Activated CD8-positive, alpha-beta memory T cell treated with anti-CD3 and anti-CD28 coated beads for 4 hours (primary cell): Measurements from ENCODE around the gene RSRC1.
"Not testable (repeated sequence)": the region's sequence is repeated elsewhere in the genome, so short reads cannot be mapped to it uniquely, and the experiment has no call there.

Experiments
- DNase-seq, 2 donors: peaks; one replicate each; pipeline ENCODE4 v3.0.0-alpha.2; 2020; ENCODE audit warnings: low read depth in 2 of 2

RSRC1 gene

DNA sequence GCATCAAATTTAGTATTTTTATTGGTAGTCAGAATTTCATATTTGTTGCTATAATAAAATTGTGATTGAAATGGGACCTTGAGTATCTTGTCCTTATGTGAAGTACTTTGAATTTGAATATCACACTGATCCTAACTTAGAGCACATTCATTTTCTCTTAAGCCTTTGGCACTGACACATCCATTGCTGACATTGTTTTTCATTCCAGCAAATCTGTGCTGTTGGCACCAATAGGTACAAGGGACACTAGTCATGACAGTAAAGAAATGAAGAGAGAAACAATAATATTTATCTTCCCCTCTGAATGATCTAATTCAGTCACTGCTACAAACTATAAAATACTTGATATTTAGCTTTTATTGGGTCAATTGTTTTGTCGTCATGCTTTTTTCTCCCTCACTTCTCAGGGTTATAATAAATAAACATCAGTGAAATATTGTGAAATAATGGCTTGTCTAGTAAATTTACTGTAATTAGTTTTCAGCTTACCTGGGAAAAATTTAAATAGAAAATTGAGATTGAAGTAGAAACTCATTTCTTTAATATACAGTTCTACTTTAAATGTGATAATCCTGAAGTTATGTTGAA lies 294.3 kb downstream of the RSRC1 start:
- no peak for DNase-seq

DNA sequence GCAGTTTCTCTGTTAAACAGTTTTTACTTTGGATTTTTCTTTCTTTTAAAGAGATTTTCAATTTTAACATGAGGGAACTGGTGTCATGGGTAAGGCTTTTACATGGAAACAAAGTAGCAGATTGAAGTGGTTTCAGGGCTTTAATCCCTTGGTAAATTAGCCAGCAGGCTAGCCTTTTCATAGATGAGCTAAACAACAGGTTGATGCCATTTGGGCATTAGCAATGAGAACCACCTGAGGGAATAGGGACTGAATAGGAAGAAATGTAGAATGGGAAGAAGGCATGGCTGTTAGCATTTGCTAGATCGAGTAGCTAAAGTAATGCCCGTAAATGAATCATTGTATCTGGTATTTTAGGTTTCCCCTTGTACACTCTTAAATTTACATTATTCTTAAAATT lies 295.6 kb downstream of the RSRC1 start:
- no peak for DNase-seq

DNA sequence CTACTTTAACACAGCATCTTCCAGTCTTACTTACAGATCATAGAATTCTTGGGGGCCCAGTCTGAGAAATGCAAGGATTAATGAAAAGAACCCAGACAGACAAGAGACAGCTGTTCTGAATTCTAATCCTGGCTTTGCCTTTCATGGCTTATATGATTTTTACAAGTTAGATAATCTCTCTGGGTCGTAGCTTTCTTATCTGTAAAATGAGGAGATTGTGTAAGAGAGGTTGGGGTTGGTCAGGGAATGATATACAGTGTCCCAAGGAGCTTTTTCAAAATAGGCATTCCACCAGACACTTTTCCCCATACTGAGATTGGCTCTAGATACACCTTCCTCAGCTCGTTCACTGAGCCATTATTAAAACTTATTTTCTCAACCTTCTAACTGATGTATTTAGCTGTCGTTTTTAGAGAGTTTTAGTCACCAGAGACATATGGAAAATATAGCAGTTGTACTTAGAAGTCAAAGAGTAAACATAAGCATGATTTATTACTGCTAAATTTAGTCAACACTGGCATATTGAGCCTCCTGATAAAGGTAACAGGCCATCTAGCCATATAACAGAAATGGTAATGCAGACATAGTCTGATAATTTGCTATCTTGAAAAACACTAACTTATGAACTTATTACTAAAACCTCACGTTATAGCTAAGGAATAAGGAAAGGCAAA lies 298.1 kb downstream of the RSRC1 start:
- no peak for DNase-seq

DNA sequence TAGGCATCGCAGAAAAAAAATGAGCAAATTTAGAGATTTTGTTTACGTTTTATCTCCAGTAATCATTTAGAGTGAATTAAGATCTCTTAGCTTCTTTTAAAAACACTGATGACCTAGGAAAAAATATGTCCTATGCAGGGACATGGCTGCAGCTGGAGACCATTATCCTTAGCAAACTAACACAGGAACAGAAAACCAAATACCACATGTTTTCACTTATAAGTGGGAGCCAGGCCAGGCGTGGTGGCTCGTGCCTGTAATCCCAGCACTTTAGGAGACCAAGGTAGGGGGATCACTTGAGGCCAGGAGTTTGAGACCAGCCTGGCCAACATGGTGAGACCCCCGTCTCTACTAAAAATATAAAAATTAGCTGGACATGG lies 298.6 kb downstream of the RSRC1 start:
- DNase-seq: not testable (repeated sequence)

DNA sequence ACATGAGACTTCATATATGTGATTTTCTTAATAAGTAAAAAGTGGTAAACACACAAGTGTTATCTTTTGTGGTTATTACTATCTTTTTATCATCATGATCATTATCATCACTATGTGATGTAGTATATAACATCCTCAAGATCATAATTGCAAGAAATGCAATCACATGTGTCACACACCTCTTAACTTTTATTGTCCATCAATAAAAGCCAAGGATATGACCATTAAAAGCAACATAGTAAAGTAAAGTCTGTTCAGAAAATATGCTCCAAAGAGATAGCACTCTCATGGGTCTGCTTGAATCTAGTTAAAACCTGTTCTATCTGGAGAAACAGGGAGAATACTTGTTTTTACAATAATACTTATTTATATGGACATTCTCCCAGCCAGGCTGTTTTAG lies 308.1 kb downstream of the RSRC1 start:
- DNase-seq: no peak

DNA sequence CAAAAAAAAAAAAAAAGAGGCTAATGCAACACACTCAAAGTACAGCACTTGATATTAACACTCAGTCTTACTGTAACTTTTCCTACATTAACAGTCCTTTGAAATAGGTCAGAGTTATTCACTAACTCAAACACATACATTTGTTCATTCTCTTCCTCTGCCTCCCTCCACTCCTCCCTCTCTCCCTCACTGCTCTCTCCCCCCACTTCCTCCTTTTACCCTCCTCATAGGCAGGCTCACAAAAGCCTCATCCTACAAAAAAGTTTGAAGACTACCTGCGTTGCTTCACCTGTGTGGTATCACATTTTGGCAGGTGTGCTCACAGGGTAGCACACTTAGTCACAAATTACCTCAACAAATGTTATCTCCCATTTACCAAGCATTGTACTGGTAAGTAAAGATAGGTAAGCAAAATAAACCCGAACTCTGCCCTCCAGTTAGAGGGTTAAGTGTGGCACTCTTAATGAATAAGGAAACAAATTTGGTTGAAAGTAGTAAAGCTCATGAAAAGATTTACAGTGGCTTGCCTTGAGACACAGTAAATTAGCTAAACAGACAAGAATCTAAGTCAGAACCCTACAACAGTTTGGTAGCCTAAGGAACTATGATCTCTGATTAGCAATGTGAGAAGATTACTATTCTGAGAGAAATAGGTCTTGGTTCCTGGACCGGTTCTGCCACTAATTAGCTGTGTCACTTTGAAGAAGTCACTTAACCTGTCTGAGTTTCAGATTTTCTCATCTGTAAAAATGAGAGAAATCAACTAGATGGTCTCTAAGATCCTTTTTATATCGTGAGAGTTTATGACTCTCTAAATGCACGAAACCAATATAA lies 310.1 kb downstream of the RSRC1 start:
- DNase-seq: no peak

DNA sequence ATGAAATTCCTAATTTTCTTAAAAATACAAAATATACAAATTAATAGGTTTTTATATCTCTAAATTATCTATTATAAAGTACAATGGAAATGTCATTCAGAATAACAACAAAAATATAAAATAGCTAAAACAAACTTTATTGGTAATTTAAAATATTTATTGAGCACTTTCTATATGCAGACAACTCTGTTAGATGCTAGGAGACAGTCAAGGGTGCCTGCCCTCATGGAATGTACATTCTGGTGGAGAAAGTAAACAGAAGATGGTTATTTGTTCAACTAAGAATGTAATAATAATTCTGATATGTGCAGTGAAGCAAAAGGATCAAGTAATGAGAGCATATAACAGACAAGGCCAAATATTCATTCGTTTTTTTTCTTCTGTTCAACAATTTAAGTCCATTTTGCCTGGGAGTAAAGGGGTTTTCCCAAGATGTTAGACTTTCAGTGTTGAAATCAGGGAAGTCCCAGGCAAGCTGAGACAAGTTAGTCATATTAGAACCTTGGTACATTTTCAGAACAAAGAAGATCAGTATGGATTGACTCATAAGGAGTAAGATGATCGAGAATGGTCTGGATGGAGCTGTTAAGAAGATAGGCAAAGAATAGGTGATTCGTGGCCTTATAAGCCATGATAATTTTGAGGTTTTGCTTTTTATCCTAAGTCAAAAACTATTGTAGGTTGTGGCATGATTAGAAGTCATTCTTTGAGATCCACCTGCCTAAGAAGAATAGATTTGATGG lies 310.9 kb downstream of the RSRC1 start:
- DNase-seq: no peak

DNA sequence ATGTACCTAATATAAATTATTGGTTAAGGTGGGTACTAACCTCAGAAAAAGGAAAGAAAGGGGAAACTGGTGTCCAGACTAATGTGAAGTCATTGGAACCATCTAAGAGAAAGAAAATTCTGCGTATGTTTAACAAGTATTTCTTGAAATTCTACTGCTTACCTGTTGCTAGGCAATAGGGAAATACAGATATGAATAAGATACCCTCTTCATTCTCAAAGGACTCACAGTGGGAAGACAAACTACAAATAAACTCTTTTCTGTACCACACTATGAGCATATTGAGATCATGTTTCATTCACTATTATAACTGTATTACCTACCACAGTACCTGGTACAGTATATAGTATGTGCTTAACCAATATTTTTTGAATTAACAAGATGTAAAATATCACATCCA lies 320.6 kb downstream of the RSRC1 start:
- DNase-seq: no peak

DNA sequence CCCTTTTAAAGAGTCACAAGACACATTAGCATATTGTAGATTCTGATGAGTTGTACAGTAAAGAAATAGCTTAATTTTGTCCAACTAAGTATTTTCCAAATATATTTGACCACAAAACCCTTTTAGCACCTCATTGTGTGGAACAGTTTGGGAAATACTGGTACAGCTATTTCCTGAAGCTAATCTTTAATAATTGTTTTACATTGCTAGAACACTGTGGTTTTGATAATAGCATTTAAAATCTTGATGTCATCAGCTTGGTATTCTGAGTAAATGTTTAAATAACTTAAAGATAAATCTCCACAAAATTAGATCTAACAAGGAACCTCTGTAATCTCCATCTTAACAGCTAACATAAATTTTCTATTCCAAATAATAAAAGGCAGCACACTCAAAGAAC lies 321.1 kb downstream of the RSRC1 start:
- DNase-seq: no peak

DNA sequence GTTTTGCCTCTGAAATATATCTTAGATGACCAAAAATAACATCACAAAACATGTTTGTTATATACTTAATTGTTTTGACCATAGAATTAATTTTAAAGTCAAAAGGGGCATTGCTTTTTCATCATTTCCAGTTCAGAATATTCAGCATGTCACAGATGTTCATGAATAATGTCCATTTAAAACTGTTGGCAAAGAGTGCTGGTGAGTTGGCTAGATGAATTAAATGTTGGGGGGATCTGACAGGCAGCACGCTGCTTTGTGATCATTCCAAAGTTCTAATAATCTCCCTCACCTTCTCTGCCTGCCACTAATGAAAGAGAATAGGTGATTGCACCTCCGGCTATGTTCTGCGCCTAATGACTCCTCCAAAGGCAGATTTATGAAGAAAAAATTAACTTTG lies 321.9 kb downstream of the RSRC1 start:
- no peak for DNase-seq

DNA sequence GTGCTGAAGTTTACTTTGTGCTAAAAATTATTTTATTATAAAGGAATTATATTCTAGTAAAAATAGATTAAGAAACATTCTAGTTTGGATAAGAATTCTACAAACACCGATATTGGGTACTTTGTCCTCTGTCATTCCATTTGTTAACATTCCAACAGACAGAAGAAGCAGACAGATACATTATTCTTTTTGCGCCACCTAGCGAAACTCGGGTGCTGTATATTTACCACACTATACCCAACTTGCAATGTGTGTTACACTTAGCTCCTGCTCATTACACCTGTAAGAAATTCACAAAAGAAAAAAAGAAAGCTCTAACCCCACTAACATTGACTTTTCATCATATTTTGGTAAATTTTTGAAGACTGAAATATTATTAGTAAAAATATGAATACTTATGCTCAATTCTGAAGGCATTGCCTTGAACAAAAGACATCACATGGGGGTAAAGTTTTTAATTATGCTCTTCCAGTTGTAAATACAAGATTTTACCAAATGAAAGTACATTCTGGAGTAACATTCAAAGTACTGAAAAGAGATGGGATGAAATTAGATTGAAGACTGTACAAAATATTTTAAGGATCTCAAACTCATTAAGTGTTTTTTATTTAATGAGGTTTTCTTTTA lies 324.6 kb downstream of the RSRC1 start:
- no peak for DNase-seq

DNA sequence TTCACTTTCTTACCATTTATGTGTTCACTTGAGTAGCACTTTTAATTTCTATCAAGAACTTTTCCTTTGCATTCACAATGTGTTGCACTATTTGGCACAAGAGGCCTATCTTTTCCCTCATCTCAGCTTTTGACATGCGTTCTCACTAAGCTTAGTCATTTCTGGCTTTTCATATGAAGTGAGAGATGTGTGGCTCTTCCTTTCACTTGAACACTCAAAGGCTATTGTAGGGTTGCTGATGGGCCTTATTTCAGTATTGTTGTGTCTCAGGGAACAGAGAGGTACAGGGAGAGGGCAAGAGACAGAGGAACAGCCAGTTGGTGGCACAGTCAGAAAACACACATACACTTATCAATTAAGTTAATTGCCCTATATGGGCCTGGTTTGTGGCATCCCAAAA lies 333.7 kb downstream of the RSRC1 start:
- DNase-seq: no peak

DNA sequence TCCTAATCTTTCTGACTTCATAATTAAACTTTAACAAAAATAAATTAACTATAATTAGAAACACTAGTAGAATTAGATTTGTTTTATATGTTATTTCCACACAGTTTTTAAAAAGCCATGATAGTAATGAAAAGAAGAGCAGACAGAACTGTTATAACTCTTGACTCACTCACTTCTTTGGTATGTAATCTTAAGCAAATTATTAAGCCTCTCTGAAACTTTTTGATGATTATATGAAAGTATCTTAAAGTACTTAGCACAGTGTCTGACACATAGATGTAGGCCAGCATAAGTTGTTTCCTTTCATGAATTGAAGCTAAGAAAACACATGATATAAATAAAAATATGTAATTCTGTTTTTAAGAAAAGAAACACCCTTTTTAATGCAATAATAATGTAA lies 337.5 kb downstream of the RSRC1 start:
- DNase-seq: no peak

DNA sequence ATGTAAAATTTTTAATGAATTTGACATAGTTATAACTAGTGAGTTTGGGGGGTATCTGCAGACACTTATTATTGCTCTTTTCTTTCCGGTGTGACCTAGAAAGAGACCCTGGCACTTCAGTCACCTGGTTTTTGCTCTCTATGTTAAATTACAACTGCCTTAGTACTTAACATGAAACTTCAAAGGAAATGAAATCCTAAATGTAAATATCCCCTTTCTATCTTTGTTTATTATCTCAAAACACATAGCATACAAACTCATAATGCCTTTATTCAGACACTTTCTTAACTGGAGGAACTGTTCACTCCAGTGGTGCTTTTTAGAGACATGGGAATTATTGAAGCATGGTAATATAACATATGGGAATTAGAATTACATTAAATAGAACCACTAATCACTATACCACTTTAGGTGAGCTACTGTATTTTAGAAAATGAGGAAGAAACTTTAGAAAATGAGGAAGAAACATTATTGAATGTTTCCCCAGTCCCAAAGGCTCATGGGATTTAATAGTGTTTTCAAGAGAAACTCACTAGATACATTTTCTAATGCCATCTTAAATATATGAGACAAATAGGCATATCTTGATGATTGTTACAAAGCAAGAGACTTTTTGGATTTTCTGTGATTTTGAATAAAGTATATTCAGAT lies 341.6 kb downstream of the RSRC1 start:
- DNase-seq: no peak

DNA sequence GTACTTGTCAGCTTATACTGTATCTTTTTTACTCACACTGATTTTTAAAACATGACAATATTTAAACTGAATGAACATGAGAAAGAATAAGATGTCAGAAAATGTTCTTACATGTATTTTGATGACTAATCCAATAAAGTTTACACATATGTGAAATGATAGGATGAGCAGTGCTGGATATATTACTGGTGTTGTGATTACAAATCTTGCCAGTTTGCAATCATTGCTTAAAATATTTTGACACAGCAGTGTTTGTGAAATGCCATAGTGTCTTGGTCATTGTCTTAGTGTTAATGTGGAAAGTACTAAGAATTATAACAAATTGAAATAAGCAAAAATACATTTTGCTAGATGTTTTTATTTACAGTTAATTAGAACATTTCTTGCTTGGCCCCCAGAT lies 342.4 kb downstream of the RSRC1 start:
- DNase-seq: no peak

DNA sequence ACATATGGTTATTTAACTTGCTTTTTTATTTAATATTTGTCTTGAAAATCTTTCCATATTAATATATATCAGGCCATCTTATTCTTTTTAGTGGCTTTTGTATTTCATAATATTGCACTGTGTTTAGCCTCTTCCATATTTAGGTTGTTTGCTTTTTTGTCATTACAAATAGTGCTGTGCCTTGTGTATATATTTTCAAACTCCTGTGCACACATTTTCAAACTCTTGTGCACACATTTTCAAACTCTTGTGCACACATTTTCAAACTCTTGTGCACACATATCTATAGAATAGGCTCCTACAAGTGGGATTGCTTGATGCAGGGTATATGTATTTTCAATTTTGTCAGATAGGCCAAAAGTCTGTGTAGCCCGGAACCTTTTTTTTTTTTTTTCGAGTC lies 343.1 kb downstream of the RSRC1 start:
- no peak for DNase-seq

DNA sequence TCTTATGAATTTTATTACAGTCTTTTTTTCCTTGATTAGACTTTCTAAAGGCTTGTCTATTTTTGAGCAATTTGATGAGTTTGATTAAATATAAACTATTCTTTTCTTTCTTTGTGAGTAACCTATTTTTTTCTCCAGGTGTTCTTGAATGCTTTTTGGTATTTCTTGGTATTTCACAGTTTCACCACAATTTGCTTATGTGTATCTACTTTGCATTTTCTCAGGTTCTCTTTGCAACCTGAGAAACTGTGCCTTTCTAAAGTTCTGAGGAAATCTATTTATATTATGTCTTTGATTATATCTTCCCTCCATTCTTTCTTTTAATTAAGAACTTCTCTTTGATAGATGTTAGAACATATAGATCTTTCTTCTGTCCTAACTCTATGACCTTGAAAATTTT lies 344.0 kb downstream of the RSRC1 start:
- no peak for DNase-seq

DNA sequence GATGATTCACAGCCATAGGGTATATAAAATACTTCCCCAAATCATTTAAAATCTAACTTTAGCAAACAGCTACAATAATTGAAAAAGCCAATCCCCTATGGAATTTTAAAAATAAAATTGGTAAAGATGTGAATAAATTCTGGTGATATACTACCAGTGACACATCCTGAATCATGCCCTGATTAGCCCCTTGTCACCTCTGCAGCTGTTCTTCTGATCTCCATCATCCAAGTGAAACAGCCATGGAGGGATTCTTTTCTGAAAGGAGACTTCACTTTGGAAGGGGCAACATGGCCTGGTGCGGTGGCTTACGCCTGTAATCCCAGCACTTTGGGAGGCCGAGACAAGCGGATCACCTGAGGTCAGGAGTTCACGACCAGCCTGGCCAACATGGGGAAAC lies 345.5 kb downstream of the RSRC1 start:
- no peak for DNase-seq

DNA sequence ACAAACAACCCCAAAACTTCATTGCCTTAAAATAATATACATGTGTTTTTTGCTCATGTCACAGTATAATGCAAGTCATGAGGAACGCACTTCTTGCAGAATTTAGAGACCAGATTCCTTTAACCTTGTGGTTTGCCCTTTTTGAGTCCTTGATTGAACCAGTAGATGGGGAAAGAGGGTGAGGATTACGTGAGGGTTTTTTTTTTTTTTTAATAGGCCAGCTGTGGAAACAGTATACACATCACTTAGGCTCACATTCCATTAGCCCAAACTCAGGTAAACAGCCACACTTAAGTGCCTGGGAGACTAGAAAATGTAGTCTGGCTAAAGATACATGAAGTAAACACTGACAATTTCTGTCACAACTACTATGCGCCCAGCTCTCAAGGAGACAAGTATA lies 346.2 kb downstream of the RSRC1 start:
- no peak for DNase-seq

DNA sequence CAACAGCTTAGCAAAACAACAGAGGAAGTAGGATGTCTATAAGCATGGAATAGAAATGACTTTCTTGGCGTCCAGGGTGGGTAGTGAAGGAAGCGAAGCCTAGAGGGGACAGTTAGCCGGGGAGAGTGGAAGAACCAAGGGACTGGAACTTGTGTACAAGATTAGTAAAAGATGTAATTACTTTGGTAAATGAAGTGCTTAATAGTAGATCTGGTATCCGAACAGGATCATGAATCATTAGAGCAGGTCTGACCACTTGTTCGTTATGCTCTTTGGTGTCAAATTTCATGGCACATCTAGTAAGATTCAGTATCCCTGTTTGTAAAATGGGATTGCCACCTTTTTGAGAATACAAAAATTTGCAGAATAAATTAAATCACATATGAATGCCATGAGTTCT lies 348.6 kb downstream of the RSRC1 start:
- DNase-seq: no peak

DNA sequence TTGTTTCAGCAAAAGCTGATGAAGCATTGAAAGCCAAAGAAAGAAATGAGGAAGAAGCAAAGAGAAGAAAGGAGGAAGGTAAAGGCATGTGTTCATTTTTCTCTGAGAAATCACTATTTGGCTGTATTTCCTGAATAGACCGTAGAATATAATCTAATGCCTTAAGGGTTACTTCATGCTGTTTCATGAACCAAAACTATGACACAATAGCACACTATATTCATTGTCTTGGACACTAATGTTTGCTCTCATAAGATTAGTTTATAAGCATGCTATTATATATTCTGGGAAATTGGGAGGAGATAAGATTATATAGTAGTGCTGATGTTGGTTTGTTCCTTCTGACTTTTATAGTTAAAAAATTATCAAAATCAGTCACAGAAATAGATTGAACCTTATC lies 351.0 kb downstream of the RSRC1 start:
- DNase-seq: no peak

DNA sequence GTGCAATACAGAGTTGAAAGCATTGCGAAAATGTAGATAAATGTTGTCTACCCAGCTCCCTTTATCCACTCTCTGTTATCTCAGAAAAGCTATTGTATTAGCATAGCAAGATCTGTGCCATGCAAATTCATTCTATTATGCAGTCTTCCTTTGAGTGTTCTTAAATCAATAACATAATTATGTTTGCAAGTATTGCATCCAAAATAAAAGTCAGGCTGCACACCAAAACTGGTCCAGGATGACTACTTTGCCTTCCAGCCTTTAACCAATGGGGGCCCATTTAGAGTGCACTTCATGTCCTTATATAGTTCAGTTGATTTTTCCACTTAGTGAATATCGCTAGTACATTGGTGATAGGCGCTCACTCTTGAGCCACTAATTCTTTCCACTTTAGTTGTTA lies 353.7 kb downstream of the RSRC1 start:
- DNase-seq: no peak
